HG03354 (cell line): ENCODE measurements around the gene AEBP1.

Experiments
- ATAC-seq: cut with Tn5 transposase; IDR thresholded peaks from one replicate; pipeline ENCODE4 v1.9.1; 2021; ENCODE audit warnings: mild to moderate bottlenecking; ENCODE audit not compliant: unreplicated experiment, poor library complexity, severe bottlenecking

Gene AEBP1

GRCh38 chr7:44149571-44150465 is 45.7 kb downstream of the AEBP1 start:
- ATAC-seq = peak; percentile 4

- ATAC-seq = peak; percentile 69
Observed at GRCh38 chr7:44150466-44150832, 46.3 kb downstream of the AEBP1 start.

GRCh38 chr7:44150966-44151941 is 47.1 kb downstream of the AEBP1 start:
- ATAC-seq = no peak

- ATAC-seq = no peak
Observed at GRCh38 chr7:44151956-44152355, 47.8 kb downstream of the AEBP1 start.

DNA sequence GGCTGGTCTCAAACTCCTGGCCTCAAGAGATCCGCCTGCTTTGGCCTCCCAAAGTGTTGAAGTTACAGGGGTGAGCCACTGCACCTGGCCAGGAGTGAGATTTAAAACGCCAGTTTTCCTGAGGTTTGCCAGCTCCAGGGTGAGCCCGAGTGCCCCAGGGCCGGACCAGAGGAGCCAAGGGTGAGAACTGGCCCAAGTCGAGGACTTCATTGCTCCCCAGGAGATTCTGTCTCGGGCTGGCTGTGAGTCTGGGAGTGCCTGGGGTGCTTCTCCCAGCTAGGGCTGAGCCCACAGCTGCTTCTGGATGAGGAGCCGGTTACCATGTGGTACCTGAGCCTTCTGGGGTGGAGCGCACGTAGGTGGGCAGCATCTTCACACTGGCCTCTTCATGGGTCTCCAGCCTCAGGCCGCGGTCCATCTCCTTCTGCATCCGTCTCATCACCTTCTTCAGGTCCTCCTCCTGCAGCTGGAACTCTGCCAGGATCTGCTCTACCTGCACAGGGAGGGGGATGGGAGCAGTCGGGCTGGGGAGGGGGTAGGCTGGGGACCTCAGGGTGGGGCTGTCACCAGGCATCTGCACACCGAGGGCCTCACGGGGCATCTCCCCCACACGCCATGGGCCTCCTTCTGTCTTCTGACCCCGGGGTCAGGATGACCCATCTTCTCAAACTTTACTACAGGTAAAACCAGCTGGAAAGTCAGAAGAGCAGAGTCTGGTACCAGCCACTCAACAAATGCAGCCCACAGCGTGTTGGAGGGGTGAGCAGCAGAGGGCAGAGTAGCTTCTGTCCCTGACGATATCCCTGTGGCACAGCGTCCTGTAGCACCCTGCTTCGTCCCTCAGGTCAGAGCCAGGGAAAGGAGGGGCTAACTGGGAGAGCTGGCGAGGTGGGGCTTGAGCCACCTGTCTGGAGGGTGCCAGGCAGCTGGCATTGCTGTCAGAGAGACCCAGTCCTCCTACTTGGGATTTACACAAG is 49.1 kb downstream of the AEBP1 start:
- no peak for ATAC-seq

GRCh38 chr7:44153948-44154335 is 49.8 kb downstream of the AEBP1 start:
- no peak for ATAC-seq

GRCh38 chr7:44154703-44155102 is 50.6 kb downstream of the AEBP1 start:
- ATAC-seq = no peak

DNA sequence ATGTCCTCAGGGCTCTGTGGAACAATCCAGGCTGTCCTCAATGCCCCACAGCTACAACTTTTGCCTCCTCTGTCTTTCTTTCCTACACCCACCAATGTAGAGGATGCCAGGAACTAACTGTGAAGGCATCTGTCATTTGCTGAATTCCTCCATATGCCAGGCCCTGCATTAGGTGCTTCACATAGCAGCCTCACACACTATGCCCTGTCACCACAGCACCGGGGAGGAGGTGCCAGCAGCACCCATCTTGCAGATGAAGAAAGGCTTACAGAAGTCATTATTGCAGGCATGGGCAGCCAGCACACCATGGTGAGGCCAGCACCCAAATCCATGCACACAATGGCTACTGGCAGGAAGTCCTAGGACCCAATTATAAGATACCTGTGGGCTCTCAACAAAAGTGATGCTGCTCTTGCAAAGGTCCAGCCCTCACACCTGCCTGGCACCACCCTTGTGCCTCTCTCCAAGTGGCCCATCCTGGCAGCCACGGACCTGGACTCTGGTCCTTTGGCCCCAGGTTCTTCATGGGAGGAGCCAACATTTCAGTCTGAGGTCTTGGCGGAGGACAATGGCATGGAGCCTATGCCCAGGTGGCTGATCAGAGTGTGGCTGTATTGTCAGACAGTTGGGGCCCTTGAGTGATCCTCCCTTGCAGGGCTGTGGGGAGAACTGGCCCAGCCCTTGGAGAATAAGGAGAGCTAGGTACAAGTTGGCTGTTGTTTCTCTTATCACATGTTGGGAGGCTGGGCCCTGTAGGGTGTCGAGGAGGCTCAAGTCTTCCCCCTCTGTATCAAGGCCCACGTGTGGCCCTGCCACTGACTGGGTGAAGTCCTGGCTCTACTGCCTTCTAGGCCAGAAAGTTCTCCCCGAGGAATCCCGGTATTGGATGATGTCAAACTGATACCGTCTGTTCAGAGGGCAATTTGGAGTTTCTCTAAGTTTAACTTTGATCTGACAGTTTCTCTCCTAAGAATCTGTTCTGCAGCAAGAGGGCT is 51.3 kb downstream of the AEBP1 start:
- no peak for ATAC-seq

DNA sequence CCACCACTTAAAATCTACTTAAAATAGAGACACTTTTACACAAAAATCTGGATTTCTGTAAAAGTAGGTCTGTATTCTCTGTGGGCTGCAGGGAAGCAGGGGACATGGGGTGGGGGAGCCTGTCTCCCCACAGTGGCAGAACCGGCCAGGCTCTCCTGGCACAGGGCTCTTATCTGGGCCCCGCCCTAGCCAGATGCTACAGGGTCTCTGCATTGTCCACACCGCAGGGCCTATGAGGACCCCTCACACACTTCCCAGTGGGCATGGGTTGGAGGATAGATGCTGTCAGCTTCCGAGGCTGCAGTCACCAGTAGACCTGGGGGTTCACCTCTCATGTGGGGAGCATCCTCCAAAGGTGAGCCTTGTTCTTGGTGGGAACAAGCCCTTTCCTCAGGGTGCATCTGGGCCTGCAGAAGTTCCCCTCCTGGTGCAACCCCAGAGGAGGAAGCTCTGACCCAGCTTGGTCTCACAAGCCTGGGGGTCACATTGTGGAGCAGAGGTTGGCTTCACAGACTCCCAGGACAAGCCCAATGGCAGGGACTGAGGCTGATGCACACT is 52.4 kb downstream of the AEBP1 start:
- ATAC-seq = no peak

GRCh38 chr7:44157116-44158080 is 53.3 kb downstream of the AEBP1 start:
- ATAC-seq = no peak

- no peak for ATAC-seq
Observed at GRCh38 chr7:44158096-44158872, 54.1 kb downstream of the AEBP1 start.

DNA sequence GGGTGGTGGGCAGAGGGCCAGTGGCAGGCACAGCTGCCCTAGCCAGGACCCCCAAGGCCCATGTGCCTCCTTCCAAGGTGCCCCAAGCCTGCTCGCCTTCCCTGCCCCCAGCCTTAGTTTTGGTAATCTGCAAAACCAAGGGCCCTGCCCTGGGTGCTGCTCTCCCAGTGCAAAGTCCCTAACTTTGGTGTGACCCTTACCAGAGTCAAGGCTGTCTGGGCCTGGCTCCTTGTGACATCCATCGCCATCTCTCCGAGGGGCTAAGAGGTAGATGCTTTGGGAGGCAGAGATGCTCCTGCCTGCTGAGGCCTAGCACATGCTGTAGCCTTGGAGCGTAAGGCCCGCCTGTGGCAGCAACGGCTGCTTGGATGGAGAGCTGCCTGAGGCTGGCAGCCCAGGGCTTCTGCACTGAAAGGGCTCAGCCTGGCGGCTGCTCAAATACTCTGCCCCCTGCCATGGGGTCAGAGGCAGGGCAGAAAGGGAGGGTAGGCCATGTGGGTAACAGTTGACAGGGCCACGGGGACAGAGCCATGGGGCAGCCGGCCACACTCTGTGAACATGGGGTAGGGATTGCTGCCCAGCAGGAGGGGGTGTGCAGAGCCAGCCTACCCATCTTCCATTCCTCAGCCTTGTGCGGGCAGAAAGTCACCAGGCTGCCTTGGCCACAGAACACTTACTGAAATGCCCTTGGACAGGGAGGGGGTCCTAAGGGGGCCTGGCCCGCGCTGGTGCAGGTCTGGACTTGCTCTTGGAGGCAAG is 54.9 kb downstream of the AEBP1 start:
- ATAC-seq = no peak

GRCh38 chr7:44159824-44160630 is 55.9 kb downstream of the AEBP1 start:
- no peak for ATAC-seq

DNA sequence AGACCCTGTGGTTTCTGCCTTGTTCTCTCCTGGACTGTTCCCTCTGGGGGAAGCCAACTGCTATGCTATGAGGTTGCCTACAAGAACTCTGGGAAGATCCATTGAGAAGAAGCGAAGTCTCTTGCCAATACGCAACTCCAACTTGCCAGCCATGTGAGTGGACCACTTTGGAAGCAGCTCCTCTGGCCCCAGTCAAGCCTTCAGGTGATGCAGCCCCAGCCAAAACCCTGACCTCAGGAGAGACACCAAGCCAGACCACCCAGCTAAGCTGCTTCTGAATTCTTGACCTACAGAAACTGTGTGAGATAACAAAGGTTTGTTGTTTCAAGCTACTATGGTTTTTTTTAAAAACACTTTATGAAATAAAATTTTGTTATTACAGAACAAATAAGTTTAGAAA is 57.2 kb downstream of the AEBP1 start:
- no peak for ATAC-seq

- ATAC-seq = no peak
Observed at GRCh38 chr7:44162179-44162578, 58.0 kb downstream of the AEBP1 start.
